ENCODE results near the gene FGF1.

GRCh38 chr5:142608081-142608480 lies 77.8 kb downstream of the FGF1 start:
- no peak for TF ChIP-seq CTCF (IDR thresholded peaks at IDR 0.05)
- no peak for TF ChIP-seq POLR2A (IDR thresholded peaks at IDR 0.05)
